Panc1 (cell line): ENCODE measurements around the gene KRT2. TPM values are rescaled to one million over a fixed set of nuclear protein-coding genes. Genes with fewer than 3 reads are reported as not detected.

ENCODE experiments used
- ATAC-seq: fragments of 200-7000 bp; cut with Tn5 transposase; 2 replicates; pipeline ENCODE4 v1.9.1; 2020; ENCODE audit warnings: mild to moderate bottlenecking, moderate library complexity
- BruUV-seq: library from RNA; stranded (reverse); fragments of 400-500 nt; replicated peaks from 2 replicates; lab custom pipeline; 2021; lab: Mats Ljungman, UMichigan
- CTCF ChIA-PET: fragments of 300-600 bp; sonication (Branson Sonifier 250); formaldehyde crosslinking; loops from one replicate; lab custom pipeline; 2022; ENCODE audit warnings: antibody characterized with exemption; lab: Charles Lee
- POLR2A ChIA-PET: fragments of 300-600 bp; sonication (Branson Sonifier 250); formaldehyde crosslinking; loops from one replicate; lab custom pipeline; 2022; ENCODE audit warnings: antibody characterized with exemption; lab: Charles Lee
- DNase-seq: peaks from one replicate; pipeline ENCODE4 v3.0.0-alpha.2; 2010; ENCODE audit warnings: low read depth, low spot score
- H3K27ac ChIP-seq: 2 replicates; pipeline ENCODE4 v1.5.1; 2011; ENCODE audit warnings: mild to moderate bottlenecking, low read length, inconsistent platforms
- H3K27me3 ChIP-seq: fragments of 200-500 bp; sonication (Bioruptor generic); 2 replicates; pipeline ENCODE4 v1.6.0; 2014; ENCODE audit warnings: low read length, inconsistent platforms; ENCODE audit not compliant: control insufficient read depth, insufficient read depth
- H3K36me3 ChIP-seq: fragments of 200-500 bp; sonication (Bioruptor generic); 2 replicates; pipeline ENCODE4 v1.5.1; 2014; ENCODE audit warnings: inconsistent platforms, mild to moderate bottlenecking, low read length, moderate library complexity; ENCODE audit not compliant: control insufficient read depth, insufficient read depth
- H3K4me1 ChIP-seq: 2 replicates; pipeline ENCODE4 v1.5.1; 2011; ENCODE audit warnings: inconsistent platforms, mild to moderate bottlenecking, low read length, moderate library complexity; ENCODE audit not compliant: control insufficient read depth, insufficient read depth
- H3K4me3 ChIP-seq, 2 experiments: 2 replicates each; pipeline ENCODE4 v1.5.1; 2011 to 2012; ENCODE audit warnings: low read depth in 2 of 2, low read length in 2 of 2, mild to moderate bottlenecking in 2 of 2, inconsistent platforms in 1 of 2, moderate library complexity in 1 of 2
- H3K9me3 ChIP-seq: fragments of 200-500 bp; sonication (Bioruptor generic); 2 replicates; pipeline ENCODE4 v1.5.1; 2014; ENCODE audit warnings: low read depth, mild to moderate bottlenecking, inconsistent platforms, low read length, moderate library complexity; ENCODE audit not compliant: control insufficient read depth, insufficient read depth
- POLR2AphosphoS5 ChIP-seq: IDR thresholded peaks from 2 replicates; pipeline ENCODE4 v1.6.1; 2012; ENCODE audit warnings: mild to moderate bottlenecking, low read depth, low read length, moderate library complexity
- SIN3A ChIP-seq: IDR thresholded peaks from 2 replicates; pipeline ENCODE4 v1.6.1; 2012; ENCODE audit warnings: low read depth, mild to moderate bottlenecking, low read length, moderate library complexity, borderline replicate concordance; ENCODE audit not compliant: insufficient read depth
- TCF7L2 ChIP-seq: IDR thresholded peaks from 2 replicates; pipeline ENCODE4 v1.6.1; 2011; ENCODE audit warnings: mild to moderate bottlenecking, low read depth, low read length, inconsistent platforms
- in situ Hi-C: cut with HindIII; loops from 2 replicates; pipeline ENCODE4 v1.10.0; 2016; ENCODE audit warnings: low sequenced_read_pairs, low pct_unique_long_range_greater_than_20kb
- intact Hi-C: fragments of 100-400 bp; cut with micrococcal nuclease; formaldehyde crosslinking; loops from one replicate; pipeline ENCODE4 v1.10.0; 2022; ENCODE audit not compliant: unreplicated experiment
- total RNA-seq: library from RNA; stranded (reverse); gene quantifications from one replicate; pipeline ENCODE4 v1.2.1, GENCODE V29; 2021; ENCODE audit not compliant: unreplicated experiment
- TF ChIP-seq, protein P1 (sequence below): fragments of 450-650 bp; IDR thresholded peaks from 2 replicates; pipeline ENCODE4 v1.5.1; 2017; ENCODE audit warnings: mild to moderate bottlenecking
- TF ChIP-seq, protein P2 (sequence below), 2 experiments: IDR thresholded peaks; 2 replicates each; pipeline ENCODE4 v1.6.1; 2011 to 2012; ENCODE audit warnings: low read depth in 2 of 2, control low read depth in 1 of 2, low read length in 1 of 2, mild to moderate bottlenecking in 1 of 2, moderate library complexity in 1 of 2; ENCODE audit not compliant: insufficient read depth in 1 of 2

Gene KRT2
- total RNA-seq, 1 experiment from 2014 or later: 0.33 TPM

DNA sequence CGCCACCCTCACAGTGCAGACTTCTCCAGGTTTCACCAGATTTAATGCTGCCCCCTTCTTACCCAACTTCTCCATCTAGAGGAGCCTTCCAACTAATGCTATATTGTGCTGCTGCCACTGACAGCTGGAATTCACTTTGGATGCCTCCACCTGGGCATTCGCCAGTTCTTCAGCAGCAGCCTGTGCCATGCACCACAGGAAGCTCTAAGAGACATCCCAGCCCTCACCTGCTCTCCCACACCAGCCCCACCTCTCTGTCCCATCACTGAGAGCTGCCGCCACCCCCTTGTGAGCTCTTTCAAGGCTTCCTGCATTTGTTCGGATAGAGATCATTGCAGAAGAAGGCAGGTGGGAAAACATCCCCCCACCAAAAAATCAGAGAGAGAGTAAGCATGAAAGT, 4.6 kb upstream of the KRT2 start:
- no peaks in the 10 kb centered on the region for H3K4me1 ChIP-seq
- in situ Hi-C loops: no loop called here
- ATAC-seq (no peak), DNase-seq (no peak)
- ChIA-PET POLR2A (interaction anchor here (0.6 kb wide), 1 partner anchor 224 kb away, joined by 3 read pairs; no protein-coding TSS in a partner anchor), CTCF (no interaction called here)
- no TSS peak for BruUV-seq
- TF ChIP-seq POLR2AphosphoS5 (no peak), SIN3A (no peak), TCF7L2 (no peak)
- TF ChIP-seq, protein P1, sequence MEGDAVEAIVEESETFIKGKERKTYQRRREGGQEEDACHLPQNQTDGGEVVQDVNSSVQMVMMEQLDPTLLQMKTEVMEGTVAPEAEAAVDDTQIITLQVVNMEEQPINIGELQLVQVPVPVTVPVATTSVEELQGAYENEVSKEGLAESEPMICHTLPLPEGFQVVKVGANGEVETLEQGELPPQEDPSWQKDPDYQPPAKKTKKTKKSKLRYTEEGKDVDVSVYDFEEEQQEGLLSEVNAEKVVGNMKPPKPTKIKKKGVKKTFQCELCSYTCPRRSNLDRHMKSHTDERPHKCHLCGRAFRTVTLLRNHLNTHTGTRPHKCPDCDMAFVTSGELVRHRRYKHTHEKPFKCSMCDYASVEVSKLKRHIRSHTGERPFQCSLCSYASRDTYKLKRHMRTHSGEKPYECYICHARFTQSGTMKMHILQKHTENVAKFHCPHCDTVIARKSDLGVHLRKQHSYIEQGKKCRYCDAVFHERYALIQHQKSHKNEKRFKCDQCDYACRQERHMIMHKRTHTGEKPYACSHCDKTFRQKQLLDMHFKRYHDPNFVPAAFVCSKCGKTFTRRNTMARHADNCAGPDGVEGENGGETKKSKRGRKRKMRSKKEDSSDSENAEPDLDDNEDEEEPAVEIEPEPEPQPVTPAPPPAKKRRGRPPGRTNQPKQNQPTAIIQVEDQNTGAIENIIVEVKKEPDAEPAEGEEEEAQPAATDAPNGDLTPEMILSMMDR: no peak
- TF ChIP-seq, protein P2, sequence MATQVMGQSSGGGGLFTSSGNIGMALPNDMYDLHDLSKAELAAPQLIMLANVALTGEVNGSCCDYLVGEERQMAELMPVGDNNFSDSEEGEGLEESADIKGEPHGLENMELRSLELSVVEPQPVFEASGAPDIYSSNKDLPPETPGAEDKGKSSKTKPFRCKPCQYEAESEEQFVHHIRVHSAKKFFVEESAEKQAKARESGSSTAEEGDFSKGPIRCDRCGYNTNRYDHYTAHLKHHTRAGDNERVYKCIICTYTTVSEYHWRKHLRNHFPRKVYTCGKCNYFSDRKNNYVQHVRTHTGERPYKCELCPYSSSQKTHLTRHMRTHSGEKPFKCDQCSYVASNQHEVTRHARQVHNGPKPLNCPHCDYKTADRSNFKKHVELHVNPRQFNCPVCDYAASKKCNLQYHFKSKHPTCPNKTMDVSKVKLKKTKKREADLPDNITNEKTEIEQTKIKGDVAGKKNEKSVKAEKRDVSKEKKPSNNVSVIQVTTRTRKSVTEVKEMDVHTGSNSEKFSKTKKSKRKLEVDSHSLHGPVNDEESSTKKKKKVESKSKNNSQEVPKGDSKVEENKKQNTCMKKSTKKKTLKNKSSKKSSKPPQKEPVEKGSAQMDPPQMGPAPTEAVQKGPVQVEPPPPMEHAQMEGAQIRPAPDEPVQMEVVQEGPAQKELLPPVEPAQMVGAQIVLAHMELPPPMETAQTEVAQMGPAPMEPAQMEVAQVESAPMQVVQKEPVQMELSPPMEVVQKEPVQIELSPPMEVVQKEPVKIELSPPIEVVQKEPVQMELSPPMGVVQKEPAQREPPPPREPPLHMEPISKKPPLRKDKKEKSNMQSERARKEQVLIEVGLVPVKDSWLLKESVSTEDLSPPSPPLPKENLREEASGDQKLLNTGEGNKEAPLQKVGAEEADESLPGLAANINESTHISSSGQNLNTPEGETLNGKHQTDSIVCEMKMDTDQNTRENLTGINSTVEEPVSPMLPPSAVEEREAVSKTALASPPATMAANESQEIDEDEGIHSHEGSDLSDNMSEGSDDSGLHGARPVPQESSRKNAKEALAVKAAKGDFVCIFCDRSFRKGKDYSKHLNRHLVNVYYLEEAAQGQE (IDR thresholded peaks at IDR 0.05; ENCODE audit: insufficient read depth in 1 of 2, low read depth in 2 of 2, low read length in 1 of 2): no peak
- H3K27me3 ChIP-seq: peaks cover 17% of the 10 kb centered on the region
- no peaks in the 10 kb centered on the region for H3K36me3 ChIP-seq
- H3K27ac ChIP-seq: no peak overlapping the region
- H3K9me3 ChIP-seq: no peaks in the 10 kb centered on the region
- H3K4me3 ChIP-seq: no peak overlapping the region
- intact Hi-C loops: no loop called here

DNA sequence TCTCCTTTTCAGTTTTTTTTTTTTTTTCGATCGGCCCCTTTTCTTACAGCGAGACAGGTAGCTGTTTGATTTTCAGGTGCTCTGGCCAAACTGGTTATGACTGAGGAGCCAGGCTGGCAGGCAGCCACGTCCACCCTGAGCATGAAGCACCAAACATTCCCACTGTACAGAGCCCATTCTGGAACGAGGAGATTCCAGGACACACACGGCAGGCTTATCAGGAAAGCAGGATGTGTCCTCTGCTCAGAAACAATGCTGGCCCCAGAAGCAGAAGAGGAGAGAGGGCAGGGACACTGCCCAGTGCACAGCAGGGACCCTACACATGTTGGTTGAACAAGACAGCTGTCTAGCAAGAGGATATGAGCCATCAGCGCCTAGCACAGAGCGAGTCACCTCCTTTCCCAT, 3.7 kb upstream of the KRT2 start:
- TF ChIP-seq, protein P2 (IDR thresholded peaks at IDR 0.05; ENCODE audit: insufficient read depth in 1 of 2, low read depth in 2 of 2, low read length in 1 of 2): no peak
- no peak for TF ChIP-seq TCF7L2
- TF ChIP-seq POLR2AphosphoS5: no peak
- no peak for TF ChIP-seq SIN3A
- TF ChIP-seq, protein P1: no peak
- no peak overlapping the region for H3K4me3 ChIP-seq
- ChIA-PET POLR2A (no interaction called here), CTCF (no interaction called here)
- ATAC-seq (peak; percentile 50; the same call in 1 of the 2 replicates), DNase-seq (no peak)
- intact Hi-C loops (no loop called here), in situ Hi-C loops (no loop called here)
- BruUV-seq: no TSS peak
- H3K27ac ChIP-seq: no peak overlapping the region
- no peaks in the 10 kb centered on the region for H3K36me3 ChIP-seq
- H3K4me1 ChIP-seq: peaks cover 5% of the 10 kb centered on the region; the same call in 1 of the 2 replicates
- peaks cover 17% of the 10 kb centered on the region for H3K27me3 ChIP-seq
- no peaks in the 10 kb centered on the region for H3K9me3 ChIP-seq
